Limb (tissue), 2 donors: ENCODE measurements around the gene PSMD1.
A peak's percentile ranks its signal among the peaks of the same experiment; 100 is the strongest.
"Not testable (repeated sequence)": the region's sequence is repeated elsewhere in the genome, so short reads cannot be mapped to it uniquely, and the experiment has no call there.

Experiments
- DNase-seq, 2 donors: peaks; one replicate each; pipeline ENCODE4 v3.0.0-alpha.2; 2016; ENCODE audit errors: extremely low spot score in 2 of 2

Gene PSMD1

DNA sequence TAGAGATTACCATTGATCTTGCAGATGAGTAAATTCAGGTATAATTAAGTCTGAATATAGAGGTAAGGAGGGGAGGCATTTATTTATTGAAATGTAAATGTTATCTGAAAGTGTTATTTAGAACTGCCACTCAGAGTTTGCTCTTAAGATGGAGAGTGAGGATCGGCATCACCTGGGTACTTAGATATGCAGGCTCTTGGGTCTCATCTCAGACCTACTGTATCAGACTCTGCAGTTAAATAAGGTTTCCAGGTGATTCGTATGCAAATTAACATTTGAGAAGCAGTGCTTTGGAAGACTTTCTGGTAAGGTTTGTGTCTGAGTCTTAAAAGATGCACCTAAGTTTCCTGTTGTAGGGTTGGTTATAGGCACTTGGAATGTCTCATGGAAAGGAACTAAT lies 59.0 kb downstream of the PSMD1 start:
- DNase-seq, result no peak

- no peak for DNase-seq
Measured at GRCh38 chr2:231117148-231117547, 60.5 kb downstream of the PSMD1 start.

GRCh38 chr2:231117922-231118613 lies 61.4 kb downstream of the PSMD1 start:
- DNase-seq, result no peak

- no peak for DNase-seq
Measured at GRCh38 chr2:231118614-231118942, 61.9 kb downstream of the PSMD1 start.

DNA sequence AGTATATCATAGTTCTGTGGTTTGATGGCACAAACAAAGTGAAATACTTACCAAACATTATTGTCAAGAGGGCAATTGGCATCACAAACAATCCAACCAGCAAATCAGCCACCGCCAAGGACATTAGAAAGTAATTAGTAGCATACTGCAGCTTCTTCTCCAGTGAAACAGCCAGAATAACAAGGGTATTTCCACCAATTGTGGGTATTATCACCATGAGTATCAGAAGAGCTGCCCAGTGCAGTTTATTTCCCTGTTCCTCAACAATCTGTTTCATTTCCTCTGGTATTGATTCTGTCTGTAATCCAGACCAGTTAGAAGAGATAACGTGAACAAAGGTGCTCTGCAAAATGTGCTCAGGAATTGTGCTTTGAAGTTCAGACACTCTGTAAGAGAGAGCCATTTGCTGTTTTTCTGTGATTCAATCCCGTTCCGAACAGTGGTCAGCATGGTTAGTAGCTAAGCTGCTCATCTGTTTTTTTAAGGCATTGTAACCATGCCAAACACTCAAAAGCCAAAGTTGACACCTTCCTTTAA lies 66.8 kb downstream of the PSMD1 start:
- no peak for DNase-seq

DNA sequence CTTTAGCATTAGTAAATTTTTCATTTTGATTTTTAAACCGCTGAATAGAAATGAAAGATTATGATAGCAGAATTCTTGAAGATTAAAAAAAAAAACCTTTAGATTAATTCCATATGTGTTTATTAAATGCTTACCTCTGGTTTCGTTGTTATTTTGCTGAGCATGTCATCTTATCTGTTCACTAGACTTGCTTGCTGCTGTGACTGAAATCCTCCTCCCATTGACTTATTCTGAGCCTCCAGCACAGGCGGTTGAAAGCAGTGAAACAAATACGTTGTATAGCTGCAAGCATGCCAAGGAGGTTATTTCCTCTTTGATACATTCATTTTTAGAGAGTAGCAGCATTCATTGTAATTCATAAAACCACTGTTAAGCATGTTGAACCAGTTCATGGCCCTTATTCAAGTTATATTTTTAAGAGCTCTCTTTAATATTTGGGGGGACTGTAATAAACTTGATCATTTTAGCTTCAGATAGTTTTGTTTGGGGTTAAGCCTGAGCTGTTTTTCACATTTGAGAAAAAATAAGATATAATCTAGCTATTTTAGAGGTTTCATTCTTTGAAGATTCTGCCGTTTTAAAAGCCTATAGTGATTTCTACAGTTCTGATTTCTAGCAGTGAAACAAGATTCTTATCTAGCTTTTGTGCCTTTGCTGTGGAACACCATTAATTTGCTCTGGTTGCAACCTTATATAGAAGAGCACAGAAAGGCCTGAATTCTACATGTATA lies 68.3 kb downstream of the PSMD1 start, which contains the start of gene HTR2B:
HTR2B (minus strand) TSS at position 205 of the 731 bp plus-strand sequence. CDS start 1,278 bp downstream, outside the sequence.
- DNase-seq, result peak in 1 of 2 donors; percentile 44

GRCh38 chr2:231126123-231126522 lies 69.5 kb downstream of the PSMD1 start:
- no peak for DNase-seq

GRCh38 chr2:231127480-231127879 lies 70.8 kb downstream of the PSMD1 start:
- no peak for DNase-seq

GRCh38 chr2:231127936-231128335 lies 71.3 kb downstream of the PSMD1 start:
- DNase-seq, result no peak

DNA sequence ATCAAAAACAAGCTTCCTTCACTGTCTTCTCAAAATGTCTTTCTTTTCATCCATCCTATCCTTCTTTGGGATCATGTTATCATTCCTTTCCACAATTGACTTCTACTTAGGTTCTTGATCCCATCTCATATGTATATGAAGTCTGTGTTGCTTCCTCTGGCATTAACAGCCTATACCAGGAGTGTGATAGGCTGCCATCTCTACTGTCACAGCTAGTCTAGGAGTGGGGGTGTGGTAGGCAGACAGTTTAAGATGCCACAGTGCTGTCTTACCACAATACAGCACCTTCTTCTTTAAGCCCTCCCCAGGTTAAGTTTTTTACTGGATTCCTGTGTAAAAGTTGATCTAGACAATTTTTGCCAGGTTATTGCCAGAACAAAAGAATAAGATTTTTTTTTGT lies 71.9 kb downstream of the PSMD1 start:
- DNase-seq, result no peak

DNA sequence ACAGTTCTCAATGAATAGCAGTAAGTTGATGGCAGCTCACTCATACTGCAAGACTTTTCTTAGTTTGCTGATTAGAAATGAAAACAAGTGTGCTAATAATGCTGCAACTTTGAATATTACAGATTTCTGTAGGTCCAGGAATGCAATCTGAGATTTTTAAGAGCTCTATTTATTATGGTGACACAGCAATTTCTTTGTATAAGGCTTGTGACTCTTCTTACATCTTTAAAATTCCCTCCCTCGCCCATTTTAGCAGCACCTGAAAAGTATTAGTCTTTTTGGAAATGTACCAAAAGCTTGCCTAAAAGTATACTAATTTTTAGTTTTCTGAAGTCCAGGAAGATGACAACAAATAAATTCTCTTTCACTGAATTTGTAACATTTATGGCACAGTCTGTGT lies 72.5 kb downstream of the PSMD1 start:
- no peak for DNase-seq

DNA sequence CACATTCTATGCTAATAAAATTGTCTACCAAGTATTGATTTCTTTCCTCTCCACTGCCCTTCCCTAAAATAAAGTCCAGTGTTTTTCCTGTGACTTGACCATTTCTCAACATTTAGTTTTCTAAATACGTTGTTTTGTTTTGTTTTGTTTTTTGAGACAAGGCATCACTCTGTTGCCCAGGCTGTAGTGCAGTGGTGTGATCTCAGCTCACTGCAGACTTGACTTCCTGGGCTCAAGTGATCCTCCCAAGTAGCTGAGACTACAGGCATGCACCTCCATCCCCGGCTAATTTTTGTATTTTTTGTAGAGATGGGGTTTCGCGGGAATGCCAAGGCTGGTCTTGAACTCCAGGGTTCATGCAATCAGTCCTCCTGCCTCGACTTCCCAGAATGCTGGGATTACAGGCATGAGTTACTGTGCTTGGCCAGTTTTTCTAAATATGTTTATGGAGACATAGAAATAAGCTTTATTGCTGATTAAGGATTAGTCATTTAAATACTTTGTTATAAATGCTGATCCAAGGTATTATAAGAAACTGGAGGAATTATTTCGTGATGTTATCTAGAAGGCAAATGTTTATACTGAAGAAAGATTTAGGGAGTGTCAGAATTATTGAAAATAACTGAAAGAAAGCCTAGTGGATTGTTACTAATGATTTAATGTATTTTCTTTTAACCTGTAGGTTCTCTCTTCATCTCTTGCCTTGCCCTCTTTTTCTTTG lies 73.8 kb downstream of the PSMD1 start:
- DNase-seq, result no peak

GRCh38 chr2:231132129-231132528 lies 75.5 kb downstream of the PSMD1 start:
- no peak for DNase-seq

- no peak for DNase-seq
Measured at GRCh38 chr2:231133365-231134099, 76.9 kb downstream of the PSMD1 start.

DNA sequence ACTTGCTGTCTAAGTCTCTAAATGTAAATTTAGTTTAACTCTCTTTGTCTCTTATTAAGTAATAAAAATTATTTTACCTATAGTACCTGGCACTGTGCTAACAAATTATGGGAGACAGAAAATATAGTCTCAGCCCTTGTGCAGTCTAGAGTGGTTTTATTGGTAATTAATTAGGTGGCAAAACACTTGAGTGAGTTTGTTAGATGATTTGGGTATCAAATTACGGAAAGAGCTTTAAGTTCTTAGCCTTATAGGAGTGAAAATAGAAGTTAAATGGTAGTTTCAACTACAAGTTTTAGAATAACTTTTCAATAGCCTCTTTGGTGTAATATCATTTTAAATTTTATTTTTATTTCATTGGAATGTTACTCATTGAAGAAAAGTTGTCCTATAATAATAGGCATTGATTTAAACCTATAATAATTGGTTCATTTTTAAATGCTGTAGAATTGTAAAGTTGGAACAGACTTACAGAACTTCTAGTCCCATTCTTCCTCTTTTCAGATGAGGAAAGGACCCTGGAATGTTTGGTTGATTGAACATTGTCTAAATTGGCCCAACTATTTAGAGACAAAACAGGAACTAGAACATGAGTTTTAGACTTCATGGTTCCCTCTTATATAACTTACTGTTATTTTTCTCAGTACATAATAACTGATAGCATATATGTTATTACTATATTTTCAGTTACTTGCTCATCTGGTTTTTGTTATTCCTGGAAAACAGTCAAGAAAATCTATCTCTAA lies 78.4 kb downstream of the PSMD1 start:
- DNase-seq, result no peak

GRCh38 chr2:231138699-231139098 lies 82.0 kb downstream of the PSMD1 start:
- DNase-seq, result peak; percentile 44 to 60

- DNase-seq, result no peak
Measured at GRCh38 chr2:231139796-231140195, 83.1 kb downstream of the PSMD1 start.

DNA sequence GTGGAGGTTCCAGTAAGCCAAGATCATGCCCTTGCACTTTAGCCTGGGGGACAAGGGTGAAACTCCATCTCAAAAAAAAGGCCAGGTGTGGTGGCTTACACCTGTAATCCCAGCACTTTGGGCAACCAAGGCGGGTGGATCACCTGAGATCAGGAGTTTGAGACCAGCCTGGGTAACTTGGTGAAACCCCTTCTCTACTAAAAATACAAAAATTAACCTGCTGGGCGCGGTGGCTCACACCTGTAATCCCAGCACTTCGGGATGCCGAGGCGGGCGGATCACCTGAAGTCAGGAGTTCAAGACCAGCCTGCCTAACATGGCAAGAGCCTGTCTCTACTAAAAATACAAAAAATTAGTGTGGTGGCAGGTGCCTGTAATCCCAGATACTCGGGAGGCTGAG lies 84.1 kb downstream of the PSMD1 start:
- not testable (repeated sequence) for DNase-seq

GRCh38 chr2:231144896-231145295 lies 88.2 kb downstream of the PSMD1 start:
- no peak for DNase-seq

DNA sequence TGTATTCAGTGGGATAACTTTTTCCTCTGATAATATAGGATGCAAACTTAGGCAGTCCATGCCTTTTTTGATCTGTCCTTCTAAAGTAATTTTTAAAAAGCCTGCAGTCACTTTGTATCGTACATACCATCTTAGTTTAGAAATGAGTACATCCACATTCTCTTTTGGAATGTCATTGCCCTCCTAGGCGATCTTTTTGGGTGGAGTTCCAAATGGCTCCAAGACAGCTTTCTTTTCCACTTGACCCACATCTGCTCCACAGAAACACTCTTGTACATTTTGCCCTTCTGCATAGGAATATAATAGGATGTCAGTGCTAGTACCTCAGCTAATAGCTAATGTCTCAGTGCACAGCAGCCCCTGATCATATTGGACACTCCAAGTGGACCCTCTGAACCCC lies 90.0 kb downstream of the PSMD1 start:
- no peak for DNase-seq
